Activated gamma-delta T cell treated with Interleukin-2 at 50 U/mL for 16 hours (primary cell): ENCODE data around the gene FOXO1.

Source experiments
- DNase-seq: peaks from one replicate; pipeline ENCODE4 v3.0.0-alpha.2; 2020

Gene FOXO1

DNA sequence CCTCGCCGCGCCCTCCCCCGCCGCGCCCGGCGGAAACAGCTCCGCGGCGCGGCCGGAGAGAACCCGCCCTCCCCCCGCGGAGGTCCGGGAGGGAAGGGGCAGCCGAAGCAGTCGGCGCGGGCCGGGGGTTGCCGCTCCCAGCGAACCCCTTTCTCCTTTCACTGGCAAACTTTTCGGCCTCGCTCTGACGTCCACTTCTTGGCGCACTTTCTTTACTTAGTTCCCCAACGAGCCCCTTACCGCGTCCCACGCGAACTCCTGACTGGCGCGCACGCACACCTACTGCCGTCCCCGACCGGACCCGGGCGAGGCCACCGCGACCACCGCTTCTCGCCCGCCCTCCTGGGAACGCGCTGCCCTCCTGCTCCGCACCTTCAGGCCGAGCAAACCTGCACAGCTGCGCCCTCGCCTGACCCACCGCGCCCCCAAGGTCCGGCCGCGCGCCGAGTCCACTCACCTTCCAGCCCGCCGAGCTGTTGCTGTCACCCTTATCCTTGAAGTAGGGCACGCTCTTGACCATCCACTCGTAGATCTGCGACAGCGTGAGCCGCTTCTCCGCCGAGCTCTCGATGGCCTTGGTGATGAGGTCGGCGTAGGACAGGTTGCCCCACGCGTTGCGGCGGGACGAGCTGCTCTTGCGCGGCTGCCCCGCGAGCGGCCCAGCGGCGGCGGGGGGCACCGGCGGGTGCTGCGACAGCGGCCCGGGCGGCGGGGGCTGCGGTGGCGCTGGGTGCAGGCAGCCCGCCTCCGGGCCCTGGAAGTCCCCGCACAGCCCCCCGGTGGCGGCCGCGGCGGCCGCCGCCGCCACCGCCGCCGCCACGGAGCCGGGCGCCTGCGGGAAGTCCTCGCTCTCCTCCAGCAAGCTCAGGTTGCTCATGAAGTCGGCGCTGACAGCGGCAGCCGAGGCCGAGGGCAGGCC is 1.1 kb downstream of the FOXO1 start:
- DNase-seq: peak; percentile 28

DNA sequence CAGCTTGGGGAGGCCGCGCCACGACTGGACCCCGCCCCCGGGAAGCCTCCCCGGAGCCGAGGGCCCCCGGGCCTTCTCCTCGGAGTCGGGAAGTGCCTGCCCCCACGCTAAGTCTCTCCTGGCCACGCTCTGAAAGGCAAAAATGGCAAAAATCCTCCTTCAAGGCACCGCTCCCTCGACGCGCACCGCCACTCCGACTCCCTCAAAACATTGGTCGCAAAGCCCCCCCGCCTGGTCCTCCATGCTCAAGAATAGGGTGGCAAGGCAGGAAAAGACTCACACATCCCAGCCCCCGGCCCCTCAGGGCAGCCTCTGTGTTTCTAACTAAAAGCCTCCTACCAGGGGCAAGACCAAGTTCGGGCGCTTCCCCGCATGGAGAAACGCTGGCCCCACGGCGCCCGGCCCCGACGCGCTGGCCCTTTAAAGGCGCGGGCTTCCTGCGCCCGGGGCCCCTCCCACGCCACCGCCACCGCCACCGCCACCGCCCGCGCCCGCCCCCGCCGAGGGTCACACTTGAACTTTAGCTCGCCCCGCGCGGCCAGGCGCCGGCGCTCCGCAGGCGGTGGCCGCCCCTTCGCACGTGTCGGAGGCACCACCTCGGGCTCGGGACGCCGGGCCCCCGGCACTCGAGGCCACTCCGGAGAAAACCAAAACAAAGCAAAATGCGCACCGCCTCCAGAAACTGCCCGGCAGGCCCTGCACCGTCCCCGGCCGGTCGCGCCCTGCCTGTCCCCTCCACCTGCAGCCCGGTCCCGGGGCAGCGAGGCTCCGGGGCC is 1.9 kb downstream of the FOXO1 start:
- peak; percentile 57 for DNase-seq

DNA sequence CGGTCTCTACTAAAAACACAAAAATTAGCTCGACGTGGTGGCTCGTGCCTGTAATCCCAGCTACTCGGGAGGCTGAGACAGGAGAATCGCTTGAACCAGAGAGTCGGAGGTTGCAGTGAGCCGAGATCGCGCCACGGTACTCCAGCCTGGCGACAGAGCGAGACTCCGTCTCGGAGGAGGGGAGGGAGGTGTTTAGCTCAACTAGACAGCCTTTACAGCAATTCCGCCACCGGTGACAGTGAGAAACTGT is 2.4 kb downstream of the FOXO1 start:
- peak; percentile 64 for DNase-seq

DNA sequence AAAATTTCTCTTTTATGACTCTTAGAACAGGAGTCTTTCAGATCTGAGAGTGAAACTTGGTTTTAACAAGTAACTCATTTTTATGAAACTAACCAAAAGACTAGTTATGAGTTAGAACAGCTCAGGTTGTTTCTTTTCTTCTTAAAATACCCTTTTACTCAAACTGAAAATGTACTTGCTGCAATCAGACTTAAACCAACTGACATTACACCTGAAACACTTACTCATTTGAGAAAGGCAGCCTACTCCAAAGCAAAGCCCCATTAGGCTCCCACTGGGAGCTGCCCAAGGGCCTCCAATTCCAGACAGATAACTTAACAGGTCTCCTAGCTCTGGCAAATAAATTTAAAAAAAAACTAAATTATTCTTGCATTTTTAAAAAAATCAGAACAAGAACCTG is 3.6 kb downstream of the FOXO1 start:
- DNase-seq: no peak

DNA sequence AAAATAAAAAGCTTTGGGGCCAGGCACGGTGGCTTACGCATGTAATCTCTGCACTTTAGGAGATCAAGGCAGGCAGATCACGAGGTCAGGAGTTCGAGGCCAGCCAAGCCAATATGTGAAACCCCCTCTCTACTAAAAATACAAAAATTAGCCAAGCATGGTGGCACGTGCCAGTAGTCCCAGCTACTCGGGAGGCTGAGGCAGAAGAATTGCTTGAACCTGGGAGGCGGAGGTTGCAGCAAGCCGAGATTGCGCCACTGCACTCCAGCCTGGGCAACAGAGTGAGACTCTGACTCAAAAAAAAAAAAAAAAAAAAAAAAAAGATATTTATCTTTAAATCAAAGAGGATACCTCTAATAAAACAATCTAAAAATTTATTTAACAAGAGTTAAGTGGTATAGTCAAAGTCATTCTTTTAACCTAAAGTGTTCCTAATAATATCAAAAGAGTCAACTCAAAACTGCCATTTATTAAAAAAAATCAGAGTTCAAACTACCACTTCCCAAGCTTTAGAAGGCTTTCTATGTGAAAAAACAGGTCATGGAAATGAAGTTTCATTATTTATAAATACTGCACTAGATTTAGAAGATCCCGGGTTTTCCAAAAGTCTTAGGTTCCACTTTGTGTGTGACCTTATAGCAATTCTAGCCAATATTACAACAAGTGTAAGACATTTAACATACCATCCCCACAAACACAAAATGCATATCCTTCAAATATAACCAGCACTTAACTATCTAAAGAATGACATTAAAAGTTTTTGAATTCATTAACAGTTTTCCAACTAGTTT is 4.4 kb downstream of the FOXO1 start:
- DNase-seq: no peak

DNA sequence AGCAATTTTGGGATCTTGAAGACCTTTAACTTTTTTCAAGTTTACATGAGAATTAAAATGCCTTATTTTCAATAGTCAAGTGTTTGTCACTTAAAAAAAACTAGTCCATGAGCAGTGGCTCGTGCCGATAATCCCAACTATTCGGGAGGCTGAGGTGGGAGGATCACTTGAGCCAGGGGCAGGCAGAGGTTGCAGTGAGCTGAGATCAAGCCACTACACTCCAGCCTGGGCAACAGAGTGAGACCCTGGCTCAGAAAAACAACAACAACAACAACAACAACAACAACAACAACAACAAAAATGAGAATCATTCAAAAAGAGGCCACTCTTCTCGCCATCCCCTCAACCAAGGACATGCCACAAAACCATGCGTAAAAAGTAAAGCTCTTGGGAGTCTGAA is 5.7 kb downstream of the FOXO1 start:
- DNase-seq: no peak

DNA sequence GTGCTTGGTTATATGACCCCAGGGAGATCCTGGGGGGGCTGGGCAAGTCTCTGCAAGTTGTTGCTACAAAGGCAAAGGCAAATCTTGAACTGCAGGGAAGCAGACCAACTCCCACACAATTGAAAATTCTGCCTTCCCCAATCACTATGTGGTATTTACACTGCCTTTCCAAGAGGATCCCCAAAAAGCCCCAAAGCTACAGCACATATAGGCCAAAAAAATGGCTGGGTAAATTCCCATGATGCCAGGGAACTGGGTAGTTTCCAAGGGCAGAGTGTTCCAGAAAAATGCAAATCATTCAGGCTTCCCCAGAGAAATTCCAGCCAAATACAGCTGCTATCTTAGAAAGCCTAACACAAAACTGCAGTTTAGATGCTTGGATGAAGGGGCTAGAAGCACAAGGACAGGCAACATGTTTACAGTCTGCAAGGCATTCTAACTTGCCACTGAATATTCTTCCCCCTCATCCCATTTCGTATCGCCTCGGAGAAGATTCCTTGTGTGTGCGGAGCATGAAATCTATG is 6.2 kb downstream of the FOXO1 start:
- no peak for DNase-seq

DNA sequence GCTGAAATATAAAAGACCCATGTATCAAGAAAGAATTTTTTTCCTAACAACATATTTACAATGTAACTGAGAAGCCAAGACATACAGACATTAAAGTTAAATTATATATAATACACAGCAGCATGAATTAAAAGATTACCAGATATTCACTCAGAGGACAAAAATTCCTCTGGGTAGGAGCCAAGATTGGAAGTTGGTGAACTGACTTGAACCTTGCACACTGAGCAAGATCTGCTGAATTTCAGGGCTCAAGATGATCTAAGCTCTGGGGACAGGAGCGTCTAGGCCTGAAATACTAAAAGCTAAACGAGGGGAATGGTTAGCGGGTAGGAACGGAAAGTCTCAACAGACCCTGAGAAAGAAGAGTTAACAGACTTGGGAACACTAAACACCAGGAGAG is 8.5 kb downstream of the FOXO1 start:
- no peak for DNase-seq

DNA sequence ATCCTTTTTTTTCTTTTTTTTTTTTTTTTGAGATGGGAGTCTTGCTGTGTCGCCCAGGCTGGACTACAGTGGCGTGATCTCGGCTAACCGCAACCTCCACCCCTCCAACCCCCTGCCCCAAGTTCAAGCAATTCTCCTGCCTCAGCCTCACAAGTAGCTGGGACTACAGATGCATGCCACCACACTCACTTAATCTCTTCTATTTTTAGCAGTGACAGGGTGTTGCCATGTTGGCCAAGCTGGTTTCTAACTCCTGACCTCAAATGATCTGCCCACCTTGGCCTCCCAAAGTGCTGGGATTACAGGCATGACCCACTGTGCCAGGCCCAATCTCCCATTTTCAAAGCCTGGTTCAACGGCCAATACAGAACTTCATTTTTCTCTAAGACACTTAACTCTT is 9.1 kb downstream of the FOXO1 start:
- no peak for DNase-seq

DNA sequence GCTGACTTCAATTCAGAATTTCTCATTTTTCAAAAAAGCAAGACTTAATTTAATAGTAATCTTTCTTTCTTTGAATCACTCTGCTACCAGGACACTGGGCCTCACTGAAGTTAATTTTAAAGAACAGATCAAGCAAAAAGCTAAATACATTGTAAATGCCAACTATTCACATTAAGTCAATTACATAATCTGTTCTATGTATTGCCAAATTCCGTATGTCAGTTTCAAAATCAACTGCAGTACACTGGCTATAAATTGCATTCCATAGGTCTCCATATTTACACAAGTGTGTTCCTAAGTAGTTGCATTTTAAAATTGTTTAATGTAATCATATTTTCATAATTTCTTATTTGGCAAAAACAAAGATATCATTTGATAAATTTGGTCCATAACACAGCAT is 10.1 kb downstream of the FOXO1 start:
- no peak for DNase-seq

DNA sequence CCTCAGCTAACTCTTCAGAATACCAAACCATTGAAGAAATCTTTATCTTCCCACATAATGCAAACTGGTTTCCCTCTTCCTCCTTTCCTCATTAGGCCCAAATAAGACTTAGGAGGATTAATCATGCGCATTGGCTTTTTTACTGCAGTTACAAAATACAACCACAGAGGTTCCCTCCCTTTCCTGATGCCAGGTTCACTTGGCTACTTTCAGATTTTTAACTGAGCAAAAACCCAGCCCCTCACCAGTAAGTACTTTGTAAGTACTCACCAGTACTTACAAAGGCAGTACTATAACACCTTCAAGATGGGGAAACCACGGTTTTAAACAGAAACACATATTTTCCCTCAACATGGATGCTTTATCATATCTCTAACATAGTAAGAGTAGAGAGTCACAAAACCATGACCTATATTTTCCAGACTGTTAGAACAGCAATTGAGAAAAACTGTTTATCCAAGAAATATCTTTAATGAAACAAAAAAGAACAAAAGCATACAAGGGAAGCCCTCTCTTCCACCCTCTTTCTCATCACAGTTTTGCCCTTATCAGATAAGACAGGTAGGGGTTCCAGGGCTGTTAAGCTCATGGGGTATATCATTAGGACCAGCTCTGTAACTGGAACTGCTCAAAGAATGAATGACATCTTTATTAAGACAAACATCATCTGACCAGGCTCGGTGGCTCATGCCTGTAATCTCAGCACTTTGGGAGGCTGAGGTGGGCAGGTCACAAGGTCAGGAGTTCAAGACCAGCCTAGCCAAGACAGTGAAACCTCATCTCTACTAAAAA is 12.7 kb downstream of the FOXO1 start:
- DNase-seq: no peak

DNA sequence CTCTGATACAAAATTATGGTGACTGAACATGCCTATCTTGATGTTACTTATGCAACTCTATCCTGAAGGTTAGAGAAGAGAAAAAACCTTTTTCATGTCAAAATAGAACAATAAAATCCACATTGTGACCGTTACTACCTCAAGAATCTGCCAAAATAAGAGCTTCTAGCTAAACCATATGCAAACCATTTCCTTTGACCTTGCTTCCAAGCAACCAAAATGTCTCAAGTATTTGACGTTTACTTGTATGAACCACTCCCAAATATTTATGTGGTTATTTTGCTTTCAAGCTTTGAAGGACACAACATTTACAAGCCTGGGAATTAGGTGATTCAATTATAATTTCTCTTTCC is 13.9 kb downstream of the FOXO1 start:
- no peak for DNase-seq

DNA sequence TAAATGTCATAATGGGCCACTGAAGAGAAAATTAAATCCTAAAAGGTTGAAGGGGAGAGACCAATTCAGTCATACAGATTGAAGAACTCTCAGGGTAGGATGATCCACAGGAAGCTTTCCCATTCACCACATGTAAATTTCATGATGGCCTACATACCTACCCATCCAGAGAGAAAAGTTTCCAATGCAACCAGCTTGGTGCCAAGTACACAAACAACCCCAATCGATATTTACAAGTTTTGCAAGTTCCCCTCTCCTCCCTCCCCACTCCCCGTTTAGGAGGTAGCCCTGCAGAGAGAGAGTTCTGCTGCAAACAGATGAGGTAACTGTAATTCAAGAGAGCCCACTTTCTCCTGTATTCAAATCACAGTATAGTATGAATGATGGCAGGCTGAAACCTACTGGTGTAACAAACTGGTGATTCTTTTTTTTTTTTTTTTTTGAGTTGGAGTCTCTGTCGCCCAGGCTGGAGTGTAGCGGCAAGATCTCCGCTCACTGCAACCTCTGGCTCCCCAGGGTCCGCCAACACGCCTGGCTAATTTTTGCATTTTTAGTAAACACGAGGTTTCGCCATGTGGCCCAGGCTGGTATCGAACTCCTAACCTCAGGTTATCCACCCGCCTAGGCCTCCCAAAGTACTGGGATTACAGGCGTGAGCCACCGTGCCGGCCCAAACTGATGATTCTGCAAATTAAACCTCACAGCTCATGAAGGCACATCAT is 14.4 kb downstream of the FOXO1 start:
- no peak for DNase-seq

DNA sequence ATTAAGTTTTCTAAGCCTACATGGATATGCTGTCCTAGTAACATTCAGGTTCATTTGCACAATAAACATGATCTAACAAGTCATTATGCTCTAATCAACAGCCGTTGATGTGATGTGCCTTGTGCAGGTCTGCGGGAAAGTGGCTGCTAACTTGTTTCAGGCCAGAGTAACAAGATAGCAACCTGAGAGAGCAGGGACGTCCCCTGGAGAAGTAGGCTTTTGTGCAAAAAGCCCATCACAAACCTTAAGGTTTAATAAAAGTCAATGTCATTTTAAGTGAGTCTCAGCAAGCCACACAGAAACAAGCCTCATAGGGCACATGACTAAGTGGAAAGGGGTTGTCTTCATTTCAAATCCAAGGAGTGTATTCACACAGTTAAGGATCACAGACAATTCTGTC is 17.6 kb downstream of the FOXO1 start:
- no peak for DNase-seq

DNA sequence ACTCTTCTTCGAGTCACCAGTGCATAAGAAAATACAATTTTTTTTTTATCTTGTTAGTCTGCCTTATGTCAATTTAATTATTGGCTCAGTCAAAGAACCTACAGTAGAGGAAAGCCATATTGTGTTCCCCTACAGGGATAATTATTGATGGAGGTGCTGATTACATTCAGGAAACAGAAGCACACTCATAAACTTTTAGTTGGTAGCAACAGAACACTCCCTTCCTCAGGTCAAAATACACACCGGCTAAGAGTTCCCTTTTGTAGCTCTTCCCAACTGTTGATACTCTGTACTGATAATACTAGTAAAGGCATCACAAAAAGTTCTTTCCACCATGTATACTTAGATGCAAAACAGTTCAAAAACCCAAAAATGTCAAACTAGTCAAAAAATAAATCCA is 18.4 kb downstream of the FOXO1 start:
- DNase-seq: no peak

DNA sequence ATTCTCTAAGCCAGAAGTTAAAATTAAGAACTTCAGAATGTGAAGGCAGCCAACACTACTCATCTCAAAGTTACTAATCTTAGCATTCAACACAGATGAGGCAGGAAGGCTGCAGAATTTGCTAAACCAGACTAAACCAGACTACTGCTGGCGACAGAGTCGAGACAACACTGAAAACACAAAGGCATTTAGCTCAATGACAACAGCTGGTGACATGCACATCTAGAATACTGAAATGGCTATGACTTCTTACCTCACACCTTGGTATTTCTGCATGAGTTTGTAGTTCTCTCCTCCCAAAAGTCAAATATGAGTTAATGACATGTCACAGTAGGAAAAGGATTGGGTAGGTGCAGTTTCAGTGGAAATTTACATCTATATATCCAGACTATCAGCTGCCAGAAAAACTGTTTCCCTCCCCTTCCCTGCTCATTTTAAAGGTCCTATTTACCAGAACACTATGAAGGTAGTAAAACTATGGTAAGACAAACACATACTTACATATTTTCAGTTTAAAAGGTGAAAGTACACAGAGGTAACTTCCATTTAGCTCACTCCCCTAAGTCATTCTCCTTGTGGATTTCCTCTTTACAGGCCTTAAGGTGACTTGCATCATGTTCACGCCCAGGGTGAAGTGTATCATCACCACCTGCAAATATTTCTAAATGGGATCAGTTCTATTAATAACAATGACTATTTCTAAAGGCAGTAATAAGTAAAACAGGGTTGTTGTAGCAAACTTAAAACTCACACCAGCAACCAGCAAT is 21.4 kb downstream of the FOXO1 start:
- DNase-seq: no peak

DNA sequence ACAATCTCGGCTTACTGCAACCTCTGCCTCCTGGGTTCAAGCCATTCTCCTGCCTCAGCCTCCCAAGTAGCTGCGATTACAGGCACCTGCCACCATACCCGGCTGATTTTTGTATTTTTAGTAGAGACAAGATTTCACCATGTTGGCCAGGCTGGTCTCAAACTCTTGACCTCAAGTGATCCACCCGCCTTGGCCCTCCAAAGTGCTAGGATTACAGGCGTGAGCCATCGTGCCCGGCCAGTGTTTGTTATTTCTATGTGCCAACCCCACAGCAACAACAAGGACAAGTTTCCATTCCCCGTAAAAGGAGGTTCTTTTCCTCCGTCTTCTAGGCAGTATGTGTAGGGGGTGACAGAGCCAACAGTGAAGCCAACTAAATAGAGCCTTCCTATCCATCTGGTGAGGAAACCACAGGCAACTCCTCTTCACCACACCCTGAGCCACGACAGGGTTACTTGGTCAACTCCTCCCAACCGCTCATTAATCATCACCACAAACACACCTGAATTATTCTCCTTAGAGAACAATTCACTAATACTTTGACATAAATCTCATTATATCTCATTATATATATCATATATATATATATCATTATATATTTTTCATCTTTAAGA is 25.5 kb downstream of the FOXO1 start:
- DNase-seq: no peak

DNA sequence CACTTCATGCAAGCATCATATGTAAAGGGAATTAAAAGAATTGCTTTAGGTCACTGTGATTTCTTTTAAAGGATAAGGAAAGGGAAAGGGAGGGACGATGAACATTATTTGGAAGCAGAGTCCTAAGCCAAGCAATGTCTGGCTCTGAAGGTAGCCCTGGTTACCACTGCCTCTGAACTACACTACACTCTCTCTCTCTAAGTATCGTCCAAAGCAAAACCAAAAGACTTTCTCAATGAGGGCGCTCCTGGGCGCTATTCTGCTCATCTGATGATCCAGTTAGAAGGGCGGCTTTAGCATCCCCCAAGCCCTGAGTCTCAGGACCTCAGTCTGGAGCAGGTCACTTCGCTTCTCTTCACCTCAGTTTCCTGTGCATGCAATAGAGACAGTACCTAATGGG is 26.2 kb downstream of the FOXO1 start:
- no peak for DNase-seq

DNA sequence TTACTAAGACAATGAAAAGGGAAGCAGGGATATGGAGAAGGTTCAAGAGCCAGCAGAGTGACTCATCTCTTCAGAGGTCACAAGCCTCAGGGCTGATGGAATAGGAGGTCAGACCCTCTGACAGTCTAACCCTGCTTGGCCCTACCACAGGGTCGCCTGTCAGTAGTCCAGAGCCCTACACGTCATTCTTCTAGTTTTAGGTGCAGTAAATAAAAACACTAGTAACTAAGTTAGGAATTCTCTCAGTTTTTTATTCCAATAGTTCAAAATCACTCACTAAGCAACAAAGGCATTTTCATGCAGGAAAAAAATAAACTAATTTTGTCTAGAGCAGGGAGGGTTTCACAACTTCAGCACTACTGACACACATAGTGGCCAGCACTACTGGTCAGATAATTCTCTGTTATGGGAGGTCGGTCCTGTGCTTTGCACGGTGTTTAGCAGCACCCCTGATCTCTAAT is 27.2 kb downstream of the FOXO1 start:
- no peak for DNase-seq

DNA sequence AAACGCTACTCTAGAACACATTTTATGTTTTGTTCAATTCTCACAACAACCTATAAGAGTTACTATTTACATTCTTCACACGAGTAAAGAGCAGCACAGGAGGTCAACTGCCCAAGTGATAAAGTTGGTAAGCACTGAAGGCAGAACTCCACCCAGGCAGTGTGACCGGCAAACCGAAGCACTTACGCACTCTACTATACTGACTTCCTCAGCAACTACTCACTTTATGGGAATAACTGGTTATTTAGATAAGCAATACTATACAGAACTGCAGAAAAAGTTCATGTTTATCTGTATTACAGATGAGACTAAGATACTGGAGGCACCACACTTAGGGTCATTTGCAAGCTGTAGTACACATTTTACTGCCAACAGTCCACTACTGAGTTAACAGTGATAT is 28.8 kb downstream of the FOXO1 start:
- no peak for DNase-seq
